Measurements from ENCODE around the gene SELENOH.

DNA sequence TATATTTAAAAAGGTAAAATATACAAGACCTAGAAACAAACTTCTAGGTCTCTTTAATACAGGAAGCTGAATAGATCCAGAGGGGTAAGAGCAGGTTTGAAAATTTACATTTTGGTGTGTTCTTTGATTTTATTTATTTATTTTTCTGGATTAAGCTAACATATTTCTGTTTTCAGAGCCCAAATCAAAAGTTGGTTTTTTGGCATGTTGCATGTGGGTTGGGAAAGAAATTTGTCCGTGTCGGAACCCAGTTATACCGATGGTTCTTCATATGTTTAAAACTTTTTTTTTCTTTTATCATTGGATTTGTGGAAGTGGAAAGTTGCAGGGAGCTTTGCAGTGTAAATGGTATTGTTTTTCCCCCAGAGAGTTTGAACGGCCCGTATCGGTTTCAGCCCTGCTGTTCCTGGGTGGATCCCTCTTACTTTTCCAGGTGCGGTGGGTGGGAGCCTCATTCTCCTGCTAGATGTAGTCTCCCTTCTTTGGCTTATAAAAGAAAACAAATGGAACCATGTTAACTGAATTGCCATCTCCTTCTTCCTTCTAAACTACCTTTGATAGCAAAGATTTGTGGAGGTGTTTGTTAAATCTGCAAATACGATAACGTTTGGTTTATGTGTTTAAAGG, 21.1 kb downstream of the SELENOH start:
- TF ChIP-seq, protein P1, sequence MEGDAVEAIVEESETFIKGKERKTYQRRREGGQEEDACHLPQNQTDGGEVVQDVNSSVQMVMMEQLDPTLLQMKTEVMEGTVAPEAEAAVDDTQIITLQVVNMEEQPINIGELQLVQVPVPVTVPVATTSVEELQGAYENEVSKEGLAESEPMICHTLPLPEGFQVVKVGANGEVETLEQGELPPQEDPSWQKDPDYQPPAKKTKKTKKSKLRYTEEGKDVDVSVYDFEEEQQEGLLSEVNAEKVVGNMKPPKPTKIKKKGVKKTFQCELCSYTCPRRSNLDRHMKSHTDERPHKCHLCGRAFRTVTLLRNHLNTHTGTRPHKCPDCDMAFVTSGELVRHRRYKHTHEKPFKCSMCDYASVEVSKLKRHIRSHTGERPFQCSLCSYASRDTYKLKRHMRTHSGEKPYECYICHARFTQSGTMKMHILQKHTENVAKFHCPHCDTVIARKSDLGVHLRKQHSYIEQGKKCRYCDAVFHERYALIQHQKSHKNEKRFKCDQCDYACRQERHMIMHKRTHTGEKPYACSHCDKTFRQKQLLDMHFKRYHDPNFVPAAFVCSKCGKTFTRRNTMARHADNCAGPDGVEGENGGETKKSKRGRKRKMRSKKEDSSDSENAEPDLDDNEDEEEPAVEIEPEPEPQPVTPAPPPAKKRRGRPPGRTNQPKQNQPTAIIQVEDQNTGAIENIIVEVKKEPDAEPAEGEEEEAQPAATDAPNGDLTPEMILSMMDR (IDR thresholded peaks at IDR 0.05) = no peak
- no peak for TF ChIP-seq ZFX (IDR thresholded peaks at IDR 0.05; ENCODE audit: borderline replicate concordance)

Data from 22Rv1 (cell line).